ENCODE data around the gene PARL. TPM values are rescaled to one million over a fixed set of nuclear protein-coding genes. Genes with fewer than 3 reads are reported as not detected.
"Not testable (repeated sequence)": the region's sequence is repeated elsewhere in the genome, so short reads cannot be mapped to it uniquely, and the experiment has no call there.

PARL gene
- total RNA-seq, 1 experiment from 2014 or later = 109 TPM

- Histone ChIP-seq H3K79me2 (ENCODE audit: low read depth) (no peaks in the 10 kb centered on the region), H3K9me2 (ENCODE audit: insufficient read depth) (no peaks in the 10 kb centered on the region), H3F3A (ENCODE audit: insufficient read depth, low read depth) (peaks cover 5% of the 10 kb centered on the region), H4K20me1 (ENCODE audit: insufficient read depth) (no peaks in the 10 kb centered on the region), H3K4me2 (no peak overlapping the region), H3K4me1 (replicated peaks; ENCODE audit: insufficient read depth) (no peaks in the 10 kb centered on the region), H3K27me3 (ENCODE audit: insufficient read depth, low read depth) (no peaks in the 10 kb centered on the region), H3K9me3 (ENCODE audit: insufficient read depth, low read depth) (no peaks in the 10 kb centered on the region), H3K27ac (no peak overlapping the region), H2AFZ (no peak overlapping the region), H3K36me3 (ENCODE audit: low read depth) (peaks cover 14% of the 10 kb centered on the region; the same call in 1 of the 2 replicates), H3K4me3 (no peak overlapping the region)
- POLR2A ChIA-PET (ENCODE audit: unreplicated experiment) = no interaction called here
- intact Hi-C loops (cut with micrococcal nuclease; ENCODE audit: unreplicated experiment) = no loop called here
- BruUV-seq (replicated peaks) = no TSS peak
- TF ChIP-seq, protein P1, sequence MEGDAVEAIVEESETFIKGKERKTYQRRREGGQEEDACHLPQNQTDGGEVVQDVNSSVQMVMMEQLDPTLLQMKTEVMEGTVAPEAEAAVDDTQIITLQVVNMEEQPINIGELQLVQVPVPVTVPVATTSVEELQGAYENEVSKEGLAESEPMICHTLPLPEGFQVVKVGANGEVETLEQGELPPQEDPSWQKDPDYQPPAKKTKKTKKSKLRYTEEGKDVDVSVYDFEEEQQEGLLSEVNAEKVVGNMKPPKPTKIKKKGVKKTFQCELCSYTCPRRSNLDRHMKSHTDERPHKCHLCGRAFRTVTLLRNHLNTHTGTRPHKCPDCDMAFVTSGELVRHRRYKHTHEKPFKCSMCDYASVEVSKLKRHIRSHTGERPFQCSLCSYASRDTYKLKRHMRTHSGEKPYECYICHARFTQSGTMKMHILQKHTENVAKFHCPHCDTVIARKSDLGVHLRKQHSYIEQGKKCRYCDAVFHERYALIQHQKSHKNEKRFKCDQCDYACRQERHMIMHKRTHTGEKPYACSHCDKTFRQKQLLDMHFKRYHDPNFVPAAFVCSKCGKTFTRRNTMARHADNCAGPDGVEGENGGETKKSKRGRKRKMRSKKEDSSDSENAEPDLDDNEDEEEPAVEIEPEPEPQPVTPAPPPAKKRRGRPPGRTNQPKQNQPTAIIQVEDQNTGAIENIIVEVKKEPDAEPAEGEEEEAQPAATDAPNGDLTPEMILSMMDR (conservative IDR thresholded peaks at IDR 0.05) = no peak
- no peak for TF ChIP-seq EZH2 (IDR thresholded peaks at IDR 0.05; ENCODE audit: low read depth)
- CTCF ChIA-PET = no interaction called here
- no peak for DNase-seq
Observed at GRCh38 chr3:183792976-183793375, 91.7 kb downstream of the PARL start.

GRCh38 chr3:183790700-183791099 lies 94.0 kb downstream of the PARL start:
- CTCF ChIA-PET = no interaction called here
- Histone ChIP-seq H2AFZ (no peak overlapping the region), H3K9me2 (ENCODE audit: insufficient read depth) (no peaks in the 10 kb centered on the region), H3K4me2 (no peak overlapping the region), H3K36me3 (ENCODE audit: low read depth) (peaks cover 22% of the 10 kb centered on the region; the same call in 1 of the 2 replicates), H3K4me1 (replicated peaks; ENCODE audit: insufficient read depth) (no peaks in the 10 kb centered on the region), H3K27ac (no peak overlapping the region), H3K4me3 (no peak overlapping the region), H3K9me3 (ENCODE audit: insufficient read depth, low read depth) (no peaks in the 10 kb centered on the region), H3F3A (ENCODE audit: insufficient read depth, low read depth) (peaks cover 5% of the 10 kb centered on the region), H3K79me2 (ENCODE audit: low read depth) (no peaks in the 10 kb centered on the region), H4K20me1 (ENCODE audit: insufficient read depth) (no peaks in the 10 kb centered on the region), H3K27me3 (ENCODE audit: insufficient read depth, low read depth) (no peaks in the 10 kb centered on the region)
- intact Hi-C loops (cut with micrococcal nuclease; ENCODE audit: unreplicated experiment) = no loop called here
- no peak for DNase-seq
- TF ChIP-seq, protein P1 (conservative IDR thresholded peaks at IDR 0.05) = no peak
- TF ChIP-seq EZH2 (IDR thresholded peaks at IDR 0.05; ENCODE audit: low read depth) = no peak
- no TSS peak for BruUV-seq (replicated peaks)
- POLR2A ChIA-PET (ENCODE audit: unreplicated experiment) = no interaction called here

- Histone ChIP-seq H4K20me1 (ENCODE audit: insufficient read depth) (no peaks in the 10 kb centered on the region), H3K4me3 (no peak overlapping the region), H3K9me2 (ENCODE audit: insufficient read depth) (no peaks in the 10 kb centered on the region), H2AFZ (no peak overlapping the region), H3K9me3 (ENCODE audit: insufficient read depth, low read depth) (no peaks in the 10 kb centered on the region), H3F3A (ENCODE audit: insufficient read depth, low read depth) (peaks cover 5% of the 10 kb centered on the region), H3K36me3 (ENCODE audit: low read depth) (peaks cover 22% of the 10 kb centered on the region; the same call in 1 of the 2 replicates), H3K4me1 (replicated peaks; ENCODE audit: insufficient read depth) (no peaks in the 10 kb centered on the region), H3K27me3 (ENCODE audit: insufficient read depth, low read depth) (no peaks in the 10 kb centered on the region), H3K27ac (no peak overlapping the region), H3K4me2 (no peak overlapping the region), H3K79me2 (ENCODE audit: low read depth) (no peaks in the 10 kb centered on the region)
- BruUV-seq (replicated peaks) = no TSS peak
- TF ChIP-seq, protein P1 (conservative IDR thresholded peaks at IDR 0.05) = no peak
- no peak for TF ChIP-seq EZH2 (IDR thresholded peaks at IDR 0.05; ENCODE audit: low read depth)
- no peak for DNase-seq
- ChIA-PET POLR2A (ENCODE audit: unreplicated experiment) (no interaction called here), CTCF (no interaction called here)
- intact Hi-C loops (cut with micrococcal nuclease; ENCODE audit: unreplicated experiment) = no loop called here
Observed at GRCh38 chr3:183789826-183790225, 94.9 kb downstream of the PARL start.

DNA sequence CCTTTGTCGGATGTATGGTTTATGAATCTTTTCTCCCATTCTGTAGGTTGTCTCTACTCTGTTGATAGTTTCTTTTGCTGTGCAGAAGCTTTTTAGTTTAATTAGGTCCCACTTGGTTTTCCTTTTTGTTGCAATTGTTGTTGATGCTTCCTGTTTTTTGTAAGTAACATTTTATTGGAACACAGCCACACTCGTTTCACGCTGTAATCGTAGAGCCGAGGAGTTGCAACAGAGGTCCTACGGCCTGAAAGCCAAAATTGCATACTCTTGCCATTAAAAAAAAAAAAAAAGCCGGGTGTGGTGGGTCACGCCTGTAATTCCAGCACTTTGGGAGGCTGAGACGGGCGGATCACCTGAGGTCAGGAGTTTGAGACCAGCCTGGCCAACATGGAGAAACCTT lies 100.2 kb downstream of the PARL start:
- H3K4me1 ChIP-seq (replicated peaks; ENCODE audit: insufficient read depth); POLR2A ChIA-PET (ENCODE audit: unreplicated experiment): not testable (repeated sequence)
- H3K36me3 ChIP-seq (ENCODE audit: low read depth) = peaks cover 26% of the 10 kb centered on the region

More for the DNA sequence above, 100.2 kb downstream of the PARL start:
- H2AFZ ChIP-seq; H3K27ac ChIP-seq; H3K4me3 ChIP-seq; CTCF ChIA-PET; H3K9me3 ChIP-seq (ENCODE audit: insufficient read depth, low read depth); H4K20me1 ChIP-seq (ENCODE audit: insufficient read depth); H3K4me2 ChIP-seq; intact Hi-C loops (cut with micrococcal nuclease; ENCODE audit: unreplicated experiment); H3K79me2 ChIP-seq (ENCODE audit: low read depth); H3K27me3 ChIP-seq (ENCODE audit: insufficient read depth, low read depth); H3K9me2 ChIP-seq (ENCODE audit: insufficient read depth); H3F3A ChIP-seq (ENCODE audit: insufficient read depth, low read depth); DNase-seq; BruUV-seq (replicated peaks): not testable (repeated sequence)
